CD1c-positive myeloid dendritic cell (primary cell): ENCODE results near the gene SRGAP2.
"Not testable (repeated sequence)": the region's sequence is repeated elsewhere in the genome, so short reads cannot be mapped to it uniquely, and the experiment has no call there.

ENCODE experiments used
- DNase-seq: peaks from one replicate; pipeline ENCODE4 v3.0.0-alpha.2; 2016; ENCODE audit errors: extremely low spot score

Gene SRGAP2

GRCh38 chr1:206203364-206204158 lies at the start of gene SRGAP2:
TSS of gene SRGAP2 (plus strand) at chr1:206203541. CDS start at chr1:206205971, 2,430 bp downstream.
- peak; percentile 46 for DNase-seq

- not testable (repeated sequence) for DNase-seq
Measured at GRCh38 chr1:206167350-206168029, 35.9 kb upstream of the SRGAP2 start.

GRCh38 chr1:206169794-206170193 lies 33.5 kb upstream of the SRGAP2 start:
- not testable (repeated sequence) for DNase-seq

- not testable (repeated sequence) for DNase-seq
Measured at GRCh38 chr1:206173110-206173719, 30.1 kb upstream of the SRGAP2 start.

- not testable (repeated sequence) for DNase-seq
Measured at GRCh38 chr1:206174182-206174868, 29.0 kb upstream of the SRGAP2 start.

- DNase-seq, result peak; percentile 26
Measured at GRCh38 chr1:206175459-206176113, 27.8 kb upstream of the SRGAP2 start.

- DNase-seq, result not testable (repeated sequence)
Measured at GRCh38 chr1:206176114-206176502, 27.2 kb upstream of the SRGAP2 start.

- peak; percentile 1 for DNase-seq
Measured at GRCh38 chr1:206178061-206178989, 25.0 kb upstream of the SRGAP2 start.

- not testable (repeated sequence) for DNase-seq
Measured at GRCh38 chr1:206179666-206180065, 23.7 kb upstream of the SRGAP2 start.

GRCh38 chr1:206182368-206183317 lies 20.7 kb upstream of the SRGAP2 start:
- peak; percentile 1 for DNase-seq

GRCh38 chr1:206183788-206184187 lies 19.6 kb upstream of the SRGAP2 start:
- DNase-seq, result not testable (repeated sequence)

GRCh38 chr1:206185778-206186177 lies 17.6 kb upstream of the SRGAP2 start:
- not testable (repeated sequence) for DNase-seq

GRCh38 chr1:206186826-206187225 lies 16.5 kb upstream of the SRGAP2 start:
- DNase-seq, result not testable (repeated sequence)

GRCh38 chr1:206195182-206195581 lies 8.2 kb upstream of the SRGAP2 start:
- not testable (repeated sequence) for DNase-seq

GRCh38 chr1:206196748-206197424 lies 6.5 kb upstream of the SRGAP2 start:
- not testable (repeated sequence) for DNase-seq

- peak; percentile 98 for DNase-seq
Measured at GRCh38 chr1:206202789-206203363, 465 bp upstream of the SRGAP2 start, which contains the start of gene FAM72A. TSS of gene FAM72A (minus strand) at chr1:206202839. CDS start at chr1:206202025, 814 bp downstream.

- not testable (repeated sequence) for DNase-seq
Measured at GRCh38 chr1:206204159-206204511, 794 bp downstream of the SRGAP2 start.

- DNase-seq, result peak; percentile 1
Measured at GRCh38 chr1:206204871-206205270, 1.5 kb downstream of the SRGAP2 start.
